HG02588 (cell line): ENCODE results near the gene SOX6.

Experiments
- ATAC-seq: cut with Tn5 transposase; IDR thresholded peaks from one replicate; pipeline ENCODE4 v1.9.1; 2021; ENCODE audit warnings: mild to moderate bottlenecking, moderate library complexity; ENCODE audit not compliant: unreplicated experiment

The SOX6 gene

DNA sequence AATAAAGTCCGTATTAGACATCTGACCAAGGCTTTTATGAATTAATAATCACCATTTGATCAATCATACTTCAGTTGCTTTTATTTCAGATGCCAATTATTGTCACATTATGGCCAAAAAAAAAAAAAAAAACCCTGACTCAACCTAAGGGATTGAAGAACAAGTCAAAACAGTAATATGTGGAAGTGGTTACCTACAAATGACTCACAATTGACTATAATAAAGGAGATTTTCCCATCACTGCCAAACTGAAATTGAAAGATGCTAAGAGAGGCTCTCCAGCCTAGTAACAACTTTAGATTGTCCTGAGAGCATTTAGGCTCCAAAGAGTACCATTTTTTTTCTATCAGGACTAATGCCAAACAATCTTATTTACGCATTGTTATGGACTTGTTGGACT lies 35.2 kb downstream of the SOX6 start:
- no peak for ATAC-seq

DNA sequence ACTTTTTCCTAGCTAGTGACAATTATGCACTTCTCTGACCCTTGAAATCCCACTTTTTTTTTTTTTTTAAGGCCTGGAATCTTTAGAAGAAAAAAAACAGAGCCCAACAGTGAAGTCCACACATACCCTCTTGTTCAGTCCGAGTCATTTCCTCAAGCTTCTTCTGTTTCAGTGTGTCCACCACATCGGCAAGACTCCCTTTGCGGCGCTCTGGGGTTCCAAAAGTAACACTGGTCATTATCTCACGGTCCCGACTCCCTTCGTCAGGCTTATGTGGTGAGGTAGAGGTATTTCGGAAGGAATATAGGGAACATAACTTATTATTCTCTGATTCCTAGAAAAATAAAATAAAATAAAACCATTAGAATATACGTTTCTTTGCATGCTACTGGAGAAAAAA lies 38.0 kb downstream of the SOX6 start:
- ATAC-seq, result no peak

DNA sequence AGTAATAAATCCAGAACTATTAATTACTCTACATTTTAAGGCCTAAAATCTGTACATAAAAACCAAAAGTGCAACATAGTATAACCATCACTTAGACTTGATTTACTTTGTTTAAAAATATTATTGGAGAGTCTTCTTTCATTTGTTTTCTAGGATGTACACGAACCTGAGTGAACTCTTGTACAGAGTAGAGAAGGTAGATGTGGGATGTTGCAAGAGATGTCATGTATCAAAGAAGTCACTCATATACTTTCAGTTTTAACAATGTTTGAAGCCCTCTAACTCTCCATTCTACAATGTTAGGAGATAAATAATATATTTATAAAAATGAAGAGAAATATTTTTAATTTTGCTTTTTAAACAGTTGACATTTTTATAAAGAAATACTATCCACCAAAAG lies 38.6 kb downstream of the SOX6 start:
- ATAC-seq, result no peak

DNA sequence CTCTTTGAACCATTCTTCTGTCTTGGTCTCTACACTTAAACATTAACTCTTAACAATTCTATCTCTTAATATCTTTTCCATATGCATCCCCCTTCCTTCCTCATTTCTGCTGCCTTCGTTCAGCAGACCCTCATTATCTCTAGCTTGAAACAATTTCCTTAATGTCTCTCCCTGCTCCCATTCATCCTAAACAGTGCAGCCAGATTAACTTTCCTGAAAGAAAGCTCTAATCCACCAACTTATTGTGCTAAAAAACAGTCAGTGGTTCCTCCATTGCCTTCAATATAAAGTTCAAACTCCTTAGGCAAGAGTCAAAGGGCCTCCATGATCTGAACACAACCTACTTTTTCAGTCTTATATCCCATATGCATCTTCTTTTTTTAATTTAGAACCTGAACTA lies 42.5 kb downstream of the SOX6 start:
- ATAC-seq, result no peak

DNA sequence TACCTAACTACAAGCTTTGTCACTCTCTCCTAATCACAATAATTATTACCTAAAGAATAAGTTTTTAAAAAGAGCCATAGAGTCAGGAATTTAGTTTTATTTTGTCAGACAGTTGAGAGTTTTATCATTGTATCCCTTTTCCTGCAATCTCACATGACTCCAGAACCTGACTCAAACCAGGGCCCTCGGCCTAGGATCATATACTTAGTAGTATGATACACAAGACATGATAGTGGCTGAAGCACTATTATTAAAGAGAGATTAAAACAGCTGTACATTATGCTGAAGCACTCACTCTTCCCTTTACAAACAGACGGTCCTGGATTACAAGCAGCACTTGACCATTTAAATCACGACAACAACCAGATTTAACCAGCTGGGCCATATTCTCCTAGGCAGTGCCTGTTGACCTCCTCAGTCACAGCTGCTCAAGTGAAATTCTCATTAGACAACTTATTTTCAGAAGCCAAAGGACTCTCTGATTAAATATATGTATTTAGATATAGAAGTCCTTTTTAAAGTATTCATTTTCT lies 44.0 kb downstream of the SOX6 start:
- no peak for ATAC-seq

DNA sequence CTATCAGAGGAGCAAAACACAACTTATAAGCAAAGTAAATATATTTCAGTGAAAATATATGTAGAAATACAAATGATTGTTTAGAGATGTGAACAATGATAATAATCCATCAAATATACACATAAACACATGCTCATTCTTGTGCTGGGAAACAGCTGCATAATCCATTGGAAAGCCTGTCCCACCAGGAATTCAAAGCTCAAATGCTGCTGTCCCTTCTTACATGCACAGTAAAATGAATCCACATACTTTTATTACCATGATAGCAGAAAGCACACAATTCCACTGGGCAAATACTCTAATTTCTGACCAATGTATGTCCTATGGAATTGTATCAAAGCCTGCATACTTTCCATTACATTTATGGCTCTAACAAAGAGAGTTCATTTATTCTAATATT lies 44.5 kb downstream of the SOX6 start:
- no peak for ATAC-seq

DNA sequence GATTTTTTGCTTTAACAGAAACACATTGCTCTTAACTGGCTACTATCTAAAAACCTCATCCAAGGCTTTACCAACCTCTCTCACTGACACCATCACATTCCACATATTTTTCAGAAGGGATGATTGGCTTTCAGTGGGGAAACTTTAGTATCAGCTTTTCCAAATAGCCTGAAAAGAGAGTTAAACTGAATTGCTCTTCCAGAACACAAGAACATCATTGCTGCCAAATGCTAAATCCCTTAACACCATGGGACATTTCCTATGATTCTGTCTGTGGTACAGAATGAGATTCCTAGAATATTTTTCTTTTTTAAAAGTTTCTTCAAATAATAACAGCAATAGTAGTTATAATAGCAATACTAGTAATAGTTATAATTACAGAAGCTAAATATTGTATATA lies 45.4 kb downstream of the SOX6 start:
- no peak for ATAC-seq

DNA sequence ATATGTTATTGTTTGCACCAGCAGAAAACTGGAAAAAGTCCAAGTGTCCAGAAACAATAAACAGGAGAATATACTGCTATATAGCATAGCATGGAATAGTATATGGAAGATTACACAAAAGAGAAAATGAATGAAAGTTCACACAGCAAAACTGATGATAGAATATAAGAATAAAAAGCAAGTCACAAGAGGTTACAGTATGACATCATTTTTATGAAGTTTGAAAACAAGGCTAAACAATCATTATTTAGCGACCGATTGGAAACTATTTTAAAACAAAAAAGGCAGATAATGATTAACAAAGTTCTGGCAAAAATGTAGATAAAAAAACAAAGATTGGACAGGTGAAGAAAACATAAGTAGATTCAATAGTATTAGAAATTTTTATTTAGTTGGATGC lies 47.1 kb downstream of the SOX6 start:
- ATAC-seq, result no peak

DNA sequence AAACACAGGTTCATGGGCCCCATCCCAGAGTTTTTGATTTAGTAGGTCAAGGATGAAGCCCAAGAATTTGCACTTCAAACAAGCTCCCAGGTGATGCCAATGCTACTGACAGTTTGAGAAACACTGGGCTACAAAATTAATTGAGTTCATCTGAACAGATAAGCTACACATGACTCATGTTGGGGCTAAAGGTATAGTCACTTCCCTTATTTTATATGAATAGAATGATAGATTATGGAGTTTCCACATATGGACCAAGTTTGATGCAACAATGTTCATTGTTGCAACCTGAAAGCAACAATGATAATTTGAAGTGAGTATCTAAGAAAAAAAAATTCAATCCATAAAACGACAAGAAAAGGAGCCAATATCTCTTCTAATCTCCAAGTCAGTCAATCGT lies 54.9 kb downstream of the SOX6 start:
- no peak for ATAC-seq

DNA sequence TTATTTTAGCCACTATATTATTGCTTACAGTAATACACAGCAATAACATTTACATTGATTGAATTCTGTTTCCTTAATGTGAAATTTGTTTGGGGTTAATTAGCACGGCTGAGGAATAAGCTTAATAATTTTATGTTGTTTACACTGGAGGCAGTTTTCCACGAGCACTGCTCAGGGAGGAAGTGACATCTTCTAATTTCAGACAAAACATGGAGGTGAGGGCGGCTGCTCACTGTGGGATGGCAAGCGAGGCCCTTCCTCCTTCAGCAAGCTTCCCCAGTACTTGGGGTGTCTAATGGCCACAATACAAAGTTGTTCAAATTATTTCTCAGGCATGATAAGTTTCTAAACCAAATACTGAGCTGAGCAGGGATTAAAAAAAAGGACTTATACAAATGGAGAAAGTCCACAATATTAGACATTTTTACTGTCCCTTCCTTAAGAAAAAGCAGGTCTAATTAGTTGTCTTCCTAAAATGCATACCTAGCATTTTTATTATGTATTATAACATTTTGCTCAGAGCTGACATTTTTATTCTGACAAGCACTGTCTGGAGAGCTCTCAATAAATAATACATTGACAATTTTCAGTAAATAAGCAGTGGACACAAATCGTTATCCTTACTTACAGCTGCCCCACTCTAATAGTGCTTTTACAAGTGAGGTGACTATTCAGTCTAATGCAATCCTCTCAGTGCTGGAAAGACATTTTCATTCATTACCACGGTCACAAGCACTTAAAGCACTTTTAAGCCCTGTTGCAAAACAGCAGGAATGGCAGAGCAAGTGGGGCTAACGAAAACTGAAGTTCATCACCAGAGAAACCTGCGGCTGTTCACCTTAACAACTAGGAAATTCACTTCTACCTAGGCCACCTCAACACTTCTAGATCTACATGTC lies 56.2 kb downstream of the SOX6 start:
- no peak for ATAC-seq

DNA sequence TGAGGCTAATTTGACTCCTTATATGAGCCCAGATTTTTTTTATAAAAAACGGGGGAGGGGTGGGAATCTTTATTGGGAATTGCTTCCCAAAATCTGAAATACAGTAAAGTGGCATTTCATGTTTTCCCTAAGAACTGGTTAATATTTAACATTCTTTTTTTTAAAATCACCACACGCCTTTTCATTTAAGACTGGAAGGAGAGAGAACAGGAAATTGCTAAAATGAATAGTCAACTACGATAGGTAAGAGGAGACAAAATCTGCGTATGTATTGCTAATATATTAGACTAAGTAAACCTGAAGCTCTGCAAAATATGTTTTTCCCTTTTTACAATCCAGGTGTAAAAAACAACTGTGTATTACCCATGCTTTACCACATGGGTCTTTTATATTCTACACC lies 57.0 kb downstream of the SOX6 start:
- no peak for ATAC-seq

DNA sequence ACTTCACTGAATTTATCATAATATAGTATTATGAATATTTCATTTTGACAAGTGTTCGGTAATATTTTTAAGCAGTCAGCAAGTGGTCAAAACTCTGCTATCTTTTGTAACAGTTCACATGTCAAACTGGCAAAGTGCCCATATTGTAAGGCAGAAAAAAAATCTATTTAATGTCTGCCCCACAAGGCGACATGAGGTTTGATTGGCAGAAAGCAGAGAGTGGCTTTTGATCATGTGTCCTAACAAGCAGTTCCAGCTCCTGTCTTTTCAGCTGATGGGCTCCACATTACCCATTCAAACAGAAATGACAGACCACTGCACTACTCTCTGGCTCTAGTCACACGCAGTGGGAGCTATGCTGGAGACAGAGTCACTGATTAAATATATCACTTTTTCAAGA lies 59.0 kb downstream of the SOX6 start:
- no peak for ATAC-seq

DNA sequence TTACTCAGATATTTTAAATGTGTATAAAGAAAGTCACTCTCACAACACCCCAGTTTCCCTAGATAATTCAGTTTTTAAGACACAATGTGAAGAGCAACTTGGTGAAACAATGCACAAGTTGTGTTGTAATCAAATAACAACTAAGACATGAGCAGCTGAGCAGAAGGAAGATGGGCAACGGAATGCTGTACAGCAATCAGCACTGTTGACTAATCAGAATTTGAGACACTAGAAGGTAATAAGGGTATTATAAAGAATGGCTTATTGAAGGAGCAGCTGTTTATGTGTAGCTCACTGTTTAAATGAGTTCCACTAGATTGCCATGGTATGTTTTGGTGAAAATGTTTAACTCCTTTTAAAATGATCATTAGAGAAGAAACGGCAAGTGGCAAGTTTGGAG lies 60.1 kb downstream of the SOX6 start:
- ATAC-seq, result no peak

DNA sequence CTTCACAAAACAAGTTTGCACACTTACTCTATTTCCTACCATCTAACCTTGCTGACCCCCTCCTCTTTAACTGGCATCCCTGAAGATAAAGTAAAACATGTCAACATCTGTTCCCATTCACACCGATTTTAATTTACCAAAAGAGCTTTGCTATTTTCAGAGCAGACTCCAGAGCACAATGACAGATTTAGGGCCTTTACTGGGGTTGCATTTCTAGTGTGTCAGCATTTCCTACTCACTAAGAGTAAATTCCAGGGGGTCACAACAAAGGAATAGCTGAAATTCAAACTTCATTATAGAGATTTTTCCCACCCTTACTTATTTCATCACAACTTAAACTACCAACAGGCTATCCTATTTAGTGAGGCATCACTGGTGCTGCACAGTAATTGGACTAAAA lies 60.8 kb downstream of the SOX6 start:
- ATAC-seq, result no peak

DNA sequence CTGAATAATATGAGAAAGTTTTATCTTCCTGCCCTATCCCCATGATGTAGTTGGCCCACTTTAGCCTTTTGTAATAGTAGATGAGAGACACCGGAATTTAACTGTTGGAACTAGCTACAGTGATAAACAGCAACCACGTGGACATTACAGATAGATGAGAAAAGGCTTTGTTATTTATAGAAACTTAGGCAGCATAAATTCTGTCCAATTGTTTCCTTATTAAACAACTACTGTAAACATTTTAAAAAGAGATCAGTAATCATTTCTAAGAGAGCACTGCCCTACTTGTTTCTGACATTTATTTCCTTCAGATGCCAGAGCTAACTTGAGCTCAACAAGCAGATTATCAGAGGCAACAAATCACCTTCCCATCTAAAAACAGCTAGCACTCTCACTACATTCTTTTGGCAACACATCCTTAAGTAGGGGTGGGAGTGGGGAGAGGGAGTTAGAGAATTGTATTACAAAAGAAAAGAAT lies 63.1 kb downstream of the SOX6 start:
- ATAC-seq, result no peak

DNA sequence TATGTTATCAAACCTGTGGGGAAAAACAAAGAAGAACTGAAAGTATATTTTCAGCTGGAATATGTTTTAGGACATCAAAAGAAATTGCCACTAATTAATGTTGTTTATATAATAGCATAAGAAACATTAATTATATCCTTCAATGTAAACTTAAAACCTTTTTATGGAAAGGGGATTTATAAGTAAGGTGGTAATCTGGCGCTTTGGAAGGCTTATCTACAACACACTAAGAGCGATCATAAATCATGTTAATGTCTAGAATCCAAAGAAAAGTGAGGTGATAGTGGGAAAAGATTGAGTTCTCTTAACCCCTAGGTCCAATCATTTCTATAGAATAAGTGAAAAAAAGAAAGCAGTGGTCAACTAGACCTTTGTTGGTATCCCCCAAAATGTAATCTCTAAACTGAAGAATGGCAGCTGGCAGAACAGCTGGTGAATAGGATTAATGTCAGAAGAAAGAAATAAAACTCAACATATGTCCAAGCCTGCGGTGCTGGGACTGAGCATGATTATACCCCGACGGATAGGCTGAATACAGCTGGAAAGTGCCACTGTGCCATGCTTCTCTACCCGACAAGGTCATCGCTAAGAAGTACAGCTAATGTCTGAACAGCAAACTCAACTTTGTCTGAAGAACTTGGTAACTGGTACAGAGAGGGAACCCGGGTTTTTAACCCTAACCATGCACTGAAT lies 64.0 kb downstream of the SOX6 start:
- ATAC-seq, result no peak

DNA sequence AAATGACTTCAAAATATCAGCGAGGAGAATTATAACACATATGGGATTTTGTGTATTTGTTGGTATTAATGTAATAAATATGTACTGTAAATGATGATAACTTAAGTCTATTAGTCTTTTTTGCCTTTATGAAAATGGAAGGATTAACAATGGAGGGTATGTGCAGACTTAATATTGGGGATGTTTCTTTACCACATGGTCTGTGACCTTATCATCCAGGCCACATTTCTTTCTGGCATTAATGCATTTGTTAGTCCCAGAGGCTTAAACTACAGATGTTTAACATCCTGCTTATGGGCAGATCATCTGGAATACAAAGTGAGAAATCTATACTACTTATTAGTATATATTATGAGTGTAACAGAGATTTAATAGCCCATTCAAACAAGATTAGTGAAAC lies 64.6 kb downstream of the SOX6 start:
- ATAC-seq, result no peak

DNA sequence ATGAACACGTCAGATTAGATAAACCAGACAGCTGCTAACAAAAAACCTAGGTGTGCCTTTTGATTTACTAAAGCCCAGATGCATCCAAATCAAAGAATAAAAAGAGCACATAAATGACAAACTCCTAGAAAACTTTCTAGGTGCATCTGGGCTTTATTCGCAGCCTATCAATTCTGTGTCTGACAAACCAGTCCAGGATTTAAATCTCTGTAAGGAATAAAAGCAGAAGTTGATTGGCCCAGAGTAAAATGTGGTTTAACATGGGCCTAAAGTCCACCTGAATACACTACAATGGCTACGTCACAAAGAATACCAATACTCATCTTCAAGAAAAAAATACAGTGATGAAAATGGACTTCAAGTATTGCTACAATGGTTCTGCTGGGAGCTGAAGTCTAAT lies 66.8 kb downstream of the SOX6 start:
- no peak for ATAC-seq

DNA sequence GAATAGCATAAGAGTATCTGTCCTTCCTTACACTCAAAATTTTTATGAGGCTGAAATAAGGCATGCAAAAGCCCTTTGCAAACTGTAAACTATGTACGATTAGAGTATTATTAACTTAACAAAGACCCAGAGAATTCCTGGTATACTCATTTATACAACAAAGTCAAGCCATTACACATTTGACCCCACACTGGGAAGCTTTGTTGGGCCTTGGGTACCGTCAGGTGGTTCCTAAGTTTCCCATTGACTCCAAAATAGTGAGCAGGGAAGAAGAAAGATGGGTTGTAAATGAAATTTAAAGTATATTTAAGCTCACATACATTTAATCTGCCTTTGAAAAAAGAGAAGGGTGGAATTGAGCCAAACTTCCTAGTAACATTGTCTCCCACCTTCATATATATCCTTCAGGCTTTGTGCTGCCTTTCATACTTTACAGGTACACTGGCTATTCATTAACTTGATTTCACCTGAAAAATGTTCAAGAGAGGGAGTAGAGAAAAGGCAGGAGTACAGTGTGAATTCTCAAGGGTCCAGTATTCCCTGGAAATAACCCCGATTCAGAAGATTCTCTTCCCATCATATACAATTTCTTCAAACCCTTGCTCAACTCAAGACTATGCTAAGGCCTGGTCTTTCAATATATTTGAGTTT lies 68.6 kb downstream of the SOX6 start:
- no peak for ATAC-seq

DNA sequence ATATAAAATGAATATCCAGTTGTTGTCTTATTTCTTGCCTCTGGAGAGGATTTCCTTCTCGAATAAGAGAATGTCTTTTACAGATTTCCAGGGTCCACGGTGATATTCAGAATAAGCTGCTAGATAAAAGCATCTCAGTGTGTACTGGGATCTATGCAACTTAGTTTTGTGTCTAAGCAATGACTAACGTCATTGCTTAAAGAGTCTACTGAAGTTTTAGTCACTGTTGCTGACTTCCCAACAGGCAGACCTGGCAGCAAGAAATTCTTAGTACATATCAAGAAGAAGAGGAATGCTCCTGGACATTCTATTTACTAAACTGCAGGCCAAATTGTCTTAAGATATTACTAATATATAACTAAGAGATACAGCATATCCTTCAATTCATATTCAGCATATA lies 70.3 kb downstream of the SOX6 start:
- no peak for ATAC-seq

DNA sequence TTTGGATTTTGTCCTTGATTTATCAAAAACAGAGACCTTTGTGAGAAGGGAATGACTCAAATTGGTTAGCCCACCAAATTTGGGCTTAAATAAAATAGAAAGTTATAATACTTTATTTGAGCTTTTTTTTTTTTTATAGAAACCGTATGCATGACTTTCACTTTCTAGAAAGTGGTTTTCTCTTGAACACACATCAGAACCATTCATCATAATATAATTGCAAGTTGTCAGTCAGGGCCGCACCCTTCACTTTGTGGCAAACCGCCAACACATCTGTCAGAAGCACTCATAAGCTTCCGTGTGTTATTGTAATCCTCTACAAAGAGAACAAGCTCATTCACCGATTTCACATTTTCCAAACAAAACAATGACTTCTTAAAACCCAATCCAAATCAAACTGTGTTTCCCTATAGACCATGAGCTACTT lies 76.1 kb downstream of the SOX6 start:
- ATAC-seq, result no peak

DNA sequence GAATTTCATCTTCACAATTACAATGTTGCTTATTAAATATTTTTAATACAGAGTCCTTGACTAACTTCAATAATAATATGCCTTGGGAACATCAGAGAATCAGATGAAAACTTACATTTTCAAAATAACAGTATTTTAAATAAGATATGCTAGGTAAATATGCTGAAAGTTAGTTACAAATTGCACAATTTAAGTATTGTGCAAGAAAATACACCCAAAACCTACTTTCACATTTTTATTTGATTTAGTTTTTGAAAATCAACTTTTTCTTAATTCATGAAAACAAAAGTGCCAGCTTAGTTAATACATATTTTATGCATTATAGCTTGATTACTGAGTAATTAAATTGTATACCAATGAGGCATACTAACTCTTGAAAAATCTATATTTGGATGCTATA lies 76.8 kb downstream of the SOX6 start:
- no peak for ATAC-seq
